GM18502 (cell line): ENCODE results near the gene FAM180B.
"Not testable (repeated sequence)": the region's sequence is repeated elsewhere in the genome, so short reads cannot be mapped to it uniquely, and the experiment has no call there.

Source experiments
- ATAC-seq: cut with Tn5 transposase; IDR thresholded peaks from one replicate; pipeline ENCODE4 v1.9.1; 2021; ENCODE audit warnings: mild to moderate bottlenecking; ENCODE audit not compliant: unreplicated experiment, poor library complexity

The FAM180B gene, protein sequence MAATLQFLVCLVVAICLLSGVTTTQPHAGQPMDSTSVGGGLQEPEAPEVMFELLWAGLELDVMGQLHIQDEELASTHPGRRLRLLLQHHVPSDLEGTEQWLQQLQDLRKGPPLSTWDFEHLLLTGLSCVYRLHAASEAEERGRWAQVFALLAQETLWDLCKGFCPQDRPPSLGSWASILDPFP

DNA sequence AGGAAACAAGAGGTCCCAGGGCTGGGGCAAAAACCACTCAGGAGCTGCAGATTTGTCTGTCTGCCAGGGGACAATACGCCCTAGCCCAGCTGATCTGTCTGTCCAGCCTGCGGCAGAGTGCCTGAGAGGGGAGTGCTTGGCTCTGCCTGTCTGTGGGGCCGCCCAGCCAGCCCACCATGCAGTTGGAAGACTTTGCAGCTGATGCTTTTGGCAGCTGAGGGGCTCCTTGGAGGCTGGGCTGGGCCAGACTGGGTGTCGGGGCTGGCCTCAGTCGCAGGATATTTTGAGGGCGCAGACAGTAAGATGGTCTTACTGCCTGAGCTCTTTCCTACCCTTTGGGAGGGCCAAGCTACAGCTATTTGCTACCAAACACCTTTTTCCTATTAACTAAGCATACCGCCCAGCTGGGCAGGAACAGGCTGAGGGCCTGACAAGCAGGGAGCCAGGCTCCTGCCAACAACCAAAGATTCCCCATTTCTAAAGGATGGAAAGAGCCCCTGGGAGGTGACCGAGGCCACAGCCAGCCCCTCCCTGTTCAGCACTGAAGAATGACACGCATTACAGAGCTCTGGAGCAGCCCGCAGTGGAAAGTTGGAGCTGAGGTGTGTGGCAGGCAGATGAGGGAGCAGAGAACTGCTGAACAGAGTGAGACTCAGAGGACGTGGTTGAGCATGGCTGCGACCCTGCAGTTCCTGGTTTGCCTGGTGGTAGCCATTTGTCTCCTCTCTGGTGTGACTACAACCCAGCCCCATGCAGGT lies at the start of gene FAM180B:
FAM180B (plus strand) TSS at position 581 of the 758 bp plus-strand sequence; CDS start at position 672, 91 bp downstream.
- no peak for ATAC-seq

DNA sequence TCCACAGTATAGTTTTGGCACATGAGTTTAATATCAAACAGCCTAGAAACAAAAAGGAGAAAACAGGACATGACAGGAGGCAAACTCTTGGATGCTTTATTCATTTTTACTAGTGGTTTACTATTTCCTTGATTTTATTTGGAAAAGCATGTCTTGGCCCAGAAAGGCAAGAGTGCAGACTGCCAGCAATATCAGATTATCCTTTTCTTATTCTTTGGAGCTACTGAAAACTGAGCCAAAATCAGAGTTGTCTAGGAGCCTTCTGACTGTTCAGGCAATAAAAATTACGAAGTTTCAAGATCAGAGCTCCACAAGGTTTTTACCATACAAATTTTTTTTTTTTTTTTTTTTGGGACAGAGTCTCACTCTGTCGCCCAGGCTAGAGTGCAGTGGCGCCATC lies 49.6 kb upstream of the FAM180B start:
- no peak for ATAC-seq

DNA sequence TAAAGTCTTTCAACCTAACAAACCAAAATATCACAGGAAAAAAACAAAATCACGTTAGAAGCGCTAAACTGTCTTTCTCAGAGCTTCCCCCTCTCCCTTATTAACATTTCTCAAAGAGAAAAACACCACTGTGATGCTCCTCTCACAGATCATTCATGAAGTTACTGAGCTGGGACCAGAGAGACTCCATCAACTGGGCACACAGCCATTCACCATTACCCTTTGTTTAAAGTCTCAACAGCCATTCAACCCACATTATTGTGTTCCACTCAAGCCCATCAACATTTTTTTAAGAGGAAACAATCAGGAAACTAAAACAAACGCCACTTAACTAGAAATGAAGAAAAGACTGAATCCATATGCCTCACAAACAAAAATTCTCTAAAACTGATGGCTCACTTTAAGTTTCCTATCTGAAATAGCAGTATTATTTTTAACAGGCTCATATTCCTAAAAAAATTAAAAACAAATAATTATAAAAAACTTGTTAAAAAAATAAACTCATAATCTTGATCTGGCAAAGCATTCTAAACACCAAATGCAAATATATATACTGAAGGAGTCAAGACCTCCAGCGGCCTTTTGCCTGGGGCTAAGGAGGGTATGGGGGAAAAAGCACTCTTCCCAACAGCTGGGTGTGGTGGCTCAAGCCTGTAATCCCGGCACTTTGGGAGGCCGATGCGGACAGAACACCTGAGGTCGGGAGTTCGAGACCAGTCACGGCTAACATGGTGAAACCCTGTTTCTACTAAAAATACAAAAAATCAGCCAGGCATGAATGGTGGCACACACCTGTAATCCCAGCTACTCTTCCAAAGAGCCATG lies 47.5 kb upstream of the FAM180B start:
- no peak for ATAC-seq

DNA sequence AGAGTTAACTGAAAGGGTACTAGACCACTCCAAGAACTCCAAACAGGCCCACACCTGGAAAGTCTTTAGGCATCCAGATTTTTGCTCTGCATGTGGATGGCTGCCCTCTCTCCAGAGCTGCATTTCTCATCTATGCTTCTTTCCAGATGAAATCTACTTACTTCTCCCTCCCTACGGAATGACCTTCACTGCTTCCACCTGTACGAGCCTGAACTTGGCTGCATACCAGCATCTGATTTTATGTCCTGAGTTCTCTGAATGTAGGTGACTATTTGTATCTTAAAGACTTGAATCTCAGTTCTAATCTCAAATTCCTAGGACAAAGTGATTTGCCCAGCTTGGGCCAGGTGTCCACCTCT lies 46.8 kb upstream of the FAM180B start:
- no peak for ATAC-seq

DNA sequence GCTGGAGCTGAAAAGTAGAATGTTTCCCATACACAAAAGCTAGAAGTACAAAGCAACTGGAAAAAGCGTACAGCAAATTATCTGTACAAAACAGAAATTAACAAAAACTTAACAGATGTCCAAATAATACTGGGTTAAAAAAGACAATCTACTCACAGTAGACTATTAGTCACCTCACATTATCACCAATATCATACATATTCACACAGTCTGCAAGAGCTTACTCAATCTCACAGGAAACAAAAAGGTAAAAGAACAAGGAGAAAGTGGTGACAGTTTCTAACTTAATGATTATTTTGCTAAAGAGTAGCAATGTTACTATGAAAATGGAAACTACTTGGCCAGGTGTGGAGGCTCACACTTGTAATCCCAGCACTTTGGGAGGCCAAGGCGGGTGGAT lies 45.4 kb upstream of the FAM180B start:
- ATAC-seq: no peak

DNA sequence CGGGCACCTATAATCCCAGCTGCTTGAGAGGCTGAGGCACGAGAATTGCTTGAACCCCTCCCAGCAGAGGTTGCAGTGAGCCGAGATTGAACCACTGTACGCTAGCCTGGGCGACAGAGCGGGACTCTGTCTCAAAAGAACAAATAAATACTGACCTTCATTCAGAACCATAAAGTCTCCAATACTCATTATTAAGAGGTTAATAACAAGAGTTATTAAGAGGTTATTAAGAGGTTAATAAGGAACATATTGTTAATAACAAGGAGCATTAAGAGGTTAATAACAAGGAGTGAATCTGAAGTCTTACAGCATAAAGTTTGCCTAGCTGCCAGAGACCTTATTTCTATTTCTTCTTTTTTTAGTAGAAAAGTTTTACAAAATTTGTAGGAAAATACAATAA lies 41.2 kb upstream of the FAM180B start:
- no peak for ATAC-seq

DNA sequence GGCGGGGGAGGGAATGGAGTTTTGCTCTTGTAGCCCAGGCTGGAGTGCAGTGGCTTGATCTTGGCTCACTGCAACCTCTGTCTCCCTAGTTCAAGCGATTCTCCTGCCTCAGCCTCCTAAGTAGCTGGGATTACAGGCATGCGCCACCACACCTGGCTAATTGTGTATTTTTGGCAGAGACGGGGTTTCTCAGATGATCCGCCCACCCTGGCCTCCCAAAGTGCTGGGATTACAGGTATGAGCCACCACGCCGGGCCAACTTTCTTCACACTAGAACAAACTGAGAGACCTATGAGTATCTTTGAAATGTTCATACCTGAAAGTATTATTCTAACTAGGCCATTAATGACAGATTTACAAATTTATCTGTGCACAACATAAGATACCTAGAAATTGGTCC lies 40.2 kb upstream of the FAM180B start:
- not testable (repeated sequence) for ATAC-seq

DNA sequence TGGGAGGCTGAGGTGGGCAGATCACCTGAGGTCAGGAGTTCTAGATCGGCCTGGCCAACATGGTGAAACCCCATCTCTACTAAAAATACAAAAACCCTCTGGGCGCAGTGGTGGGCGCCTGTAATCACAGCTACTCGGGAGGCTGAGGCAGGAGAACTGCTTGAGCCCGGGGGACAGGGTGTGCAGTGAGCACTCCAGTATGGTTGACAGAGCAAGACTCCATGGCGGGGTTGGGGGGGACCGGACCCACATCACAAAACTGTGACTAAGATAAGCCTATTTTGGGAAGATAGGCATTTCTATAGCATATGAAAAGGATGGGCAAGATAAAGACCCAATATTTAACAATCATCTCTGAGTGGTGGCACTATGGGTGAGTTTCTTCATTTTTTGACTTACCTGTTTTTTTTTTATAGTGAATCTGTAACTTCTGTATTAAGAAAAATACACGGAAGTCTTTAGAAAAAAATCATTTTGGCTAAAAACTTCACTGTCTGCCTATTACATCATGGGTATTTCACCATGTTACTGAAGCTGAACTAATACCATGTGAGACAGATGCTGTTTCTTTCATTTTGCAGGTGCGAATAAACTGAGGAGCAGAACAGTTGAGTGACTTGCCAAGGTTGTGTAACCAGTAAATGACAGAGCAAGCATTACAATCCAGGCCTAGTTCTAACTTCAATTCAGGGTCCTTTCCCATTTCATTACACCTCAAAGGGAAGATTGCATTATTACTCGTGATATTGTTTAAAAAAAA lies 36.0 kb upstream of the FAM180B start:
- ATAC-seq: no peak

DNA sequence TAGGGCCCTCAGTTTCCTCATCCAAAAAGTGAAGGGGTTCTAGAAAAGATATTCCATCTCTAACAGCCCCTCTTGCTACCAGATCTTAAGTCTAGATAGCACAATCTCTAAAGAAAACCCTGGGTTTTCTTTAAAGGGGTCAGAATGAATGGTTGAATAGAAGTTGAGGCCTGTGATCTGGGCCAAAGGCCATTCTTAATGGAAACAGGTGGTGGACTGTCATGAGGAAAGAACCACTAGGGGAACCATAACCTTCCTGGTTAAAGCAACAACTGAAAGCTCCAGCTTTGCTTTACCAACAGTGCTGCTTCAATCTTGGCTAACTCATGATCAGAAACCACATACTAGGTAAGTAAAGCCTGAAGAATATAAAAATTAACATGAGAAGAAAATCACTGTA lies 35.4 kb upstream of the FAM180B start:
- no peak for ATAC-seq

DNA sequence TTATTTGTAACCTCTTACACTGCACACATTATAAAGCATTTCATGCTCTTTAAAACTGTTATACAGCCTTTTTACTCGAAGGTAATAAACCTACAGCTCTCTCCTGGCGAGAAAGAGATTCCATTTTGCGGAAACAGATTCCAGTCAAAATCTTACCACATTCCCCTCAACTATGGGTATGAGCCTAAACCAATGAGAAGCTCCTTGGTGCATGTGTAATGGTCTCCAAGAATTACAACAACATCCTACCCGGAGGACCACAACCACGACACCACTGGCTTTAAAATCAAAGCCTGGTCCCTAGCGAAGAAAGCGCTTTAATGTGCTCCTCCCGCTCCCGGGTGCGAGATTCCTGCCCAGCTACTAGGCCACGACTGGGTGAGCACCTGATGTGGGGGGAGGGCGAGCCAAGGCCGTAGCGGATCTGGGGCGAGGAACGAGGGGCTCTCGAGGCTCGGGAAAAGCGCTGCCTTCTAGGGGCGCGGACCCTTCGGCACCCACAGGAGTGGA lies 34.4 kb upstream of the FAM180B start:
- peak; percentile 3 for ATAC-seq

DNA sequence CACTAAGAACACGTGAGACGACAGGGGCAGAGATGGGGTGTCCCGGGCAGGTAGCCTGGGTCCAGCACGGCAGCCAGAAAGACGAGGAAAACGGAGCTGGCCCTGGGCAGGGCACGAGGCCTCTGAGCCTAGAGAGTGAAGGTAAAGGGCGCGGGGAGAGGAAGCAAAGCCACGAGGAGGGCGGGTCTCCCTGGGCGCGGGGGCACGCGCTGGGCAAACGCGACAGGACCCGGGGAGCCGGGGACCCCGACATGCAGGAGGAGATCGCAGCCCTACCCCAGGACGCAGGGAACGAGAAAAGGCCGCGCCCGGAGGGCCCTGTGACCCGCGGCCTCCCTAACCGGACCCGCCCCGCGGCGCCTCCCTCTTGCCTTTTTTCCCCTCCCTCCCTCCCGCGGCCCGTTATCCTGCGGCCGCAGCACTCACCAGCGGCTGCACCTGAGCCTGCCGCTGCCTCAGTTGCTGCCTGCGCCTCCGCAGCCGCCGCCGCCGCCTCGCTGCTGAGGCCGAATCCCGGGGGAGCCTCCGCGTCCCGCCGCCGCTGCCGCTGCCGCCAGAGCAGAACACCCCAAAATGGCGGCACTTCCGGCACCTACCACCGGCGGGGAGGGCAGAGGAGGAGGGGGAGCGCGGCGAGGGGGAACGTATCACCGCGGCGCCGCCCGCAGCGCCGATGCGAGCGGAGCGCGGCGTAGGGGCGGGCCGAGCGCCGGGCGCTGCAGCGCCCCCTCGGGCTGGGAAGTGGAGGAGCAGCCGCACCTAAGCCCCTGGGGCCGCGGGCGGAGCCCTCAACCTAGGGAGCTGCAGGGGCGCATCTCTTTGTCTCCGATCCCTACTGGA lies 33.7 kb upstream of the FAM180B start, which contains the start of gene CELF1:
CELF1 (minus strand) TSS at position 567 of the 840 bp plus-strand sequence. CDS start 53,609 bp downstream, outside the sequence.
- ATAC-seq: peak; percentile 93

DNA sequence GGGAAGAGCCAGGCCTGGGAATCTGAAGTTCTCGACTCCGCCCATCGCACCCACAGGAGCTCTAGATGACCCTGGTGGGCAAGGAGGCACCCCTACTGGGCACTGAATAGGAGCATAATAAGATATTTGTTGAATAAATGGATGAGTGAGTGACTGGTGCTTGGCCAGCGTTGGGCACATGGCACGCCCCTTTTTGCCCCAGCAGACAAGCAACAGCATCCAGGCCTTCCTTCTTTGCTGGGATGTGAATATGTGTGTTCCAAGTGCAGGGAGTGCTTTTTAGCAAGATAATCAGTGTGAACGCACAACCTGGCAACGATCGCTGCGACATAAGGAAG lies 33.1 kb upstream of the FAM180B start:
- ATAC-seq: peak; percentile 27

DNA sequence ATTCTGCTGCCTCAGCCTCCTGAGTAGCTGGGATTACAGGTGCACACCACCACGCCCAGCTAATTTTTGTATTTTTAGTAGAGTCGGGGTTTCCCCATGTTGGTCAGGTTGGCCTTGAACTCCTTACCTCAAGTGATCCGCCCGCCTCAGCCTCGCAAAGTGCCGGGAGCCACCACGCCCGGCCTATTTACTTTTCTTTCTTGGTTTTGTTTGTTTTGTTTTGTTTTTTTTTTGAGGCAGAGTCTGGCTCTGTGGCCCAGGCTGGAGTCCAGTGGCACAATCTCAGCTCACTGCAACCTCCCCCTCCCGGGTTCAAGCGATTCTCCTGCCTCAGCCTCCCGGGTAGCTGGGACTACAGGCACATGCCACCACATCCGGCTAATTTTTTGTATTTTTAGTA lies 29.5 kb upstream of the FAM180B start:
- ATAC-seq: not testable (repeated sequence)

DNA sequence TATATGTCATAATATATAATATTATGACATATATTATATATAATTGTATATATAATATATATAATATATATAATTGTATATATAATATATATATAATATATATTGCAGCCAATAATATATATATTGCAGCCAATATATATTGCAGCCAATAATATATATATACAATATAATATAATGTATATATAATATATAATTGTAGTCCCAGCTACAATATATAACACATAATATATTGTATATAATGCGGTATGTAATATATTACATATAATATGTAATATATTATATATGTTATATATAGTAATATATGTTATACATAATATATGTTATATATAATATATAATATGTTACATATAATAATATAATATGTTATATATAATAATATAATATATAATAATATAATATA lies 27.8 kb upstream of the FAM180B start:
- ATAC-seq: no peak

DNA sequence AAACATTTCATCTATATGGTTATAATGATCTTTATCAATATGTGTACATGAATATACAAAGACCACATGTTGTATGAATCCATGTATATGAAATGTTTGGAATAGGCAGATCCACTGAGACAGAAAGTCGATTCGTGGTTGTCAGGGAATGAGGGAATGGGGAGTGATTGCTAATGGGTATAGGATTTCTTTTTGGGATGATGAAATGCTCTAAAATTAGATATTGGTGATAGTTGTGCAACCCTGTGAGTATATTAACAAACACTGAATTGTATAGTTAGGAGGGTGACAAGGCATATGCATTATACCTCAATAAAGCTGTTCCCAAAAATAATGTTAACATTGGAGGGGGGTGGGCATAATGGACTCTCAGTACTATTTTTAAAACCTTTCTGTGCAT lies 26.1 kb upstream of the FAM180B start:
- ATAC-seq: no peak

DNA sequence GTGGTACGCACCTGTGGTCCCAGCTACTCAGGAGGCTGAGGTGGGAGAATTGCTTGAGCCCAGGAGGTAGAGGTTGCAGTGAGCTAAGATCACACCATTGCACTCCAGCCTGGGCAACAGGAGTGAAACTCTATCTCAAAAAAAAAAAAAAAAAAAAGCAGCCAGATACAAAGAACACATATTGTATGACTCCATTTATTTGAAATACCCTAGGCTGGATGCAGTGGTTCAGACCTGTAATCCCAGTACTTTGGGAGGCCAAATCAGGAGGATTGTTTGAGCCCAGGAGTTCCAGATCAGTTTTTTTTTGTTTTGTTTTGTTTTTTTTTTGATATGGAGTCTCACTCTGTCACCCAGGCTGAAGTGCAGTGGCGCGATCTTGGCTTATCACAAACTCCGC lies 24.1 kb upstream of the FAM180B start:
- ATAC-seq: not testable (repeated sequence)

DNA sequence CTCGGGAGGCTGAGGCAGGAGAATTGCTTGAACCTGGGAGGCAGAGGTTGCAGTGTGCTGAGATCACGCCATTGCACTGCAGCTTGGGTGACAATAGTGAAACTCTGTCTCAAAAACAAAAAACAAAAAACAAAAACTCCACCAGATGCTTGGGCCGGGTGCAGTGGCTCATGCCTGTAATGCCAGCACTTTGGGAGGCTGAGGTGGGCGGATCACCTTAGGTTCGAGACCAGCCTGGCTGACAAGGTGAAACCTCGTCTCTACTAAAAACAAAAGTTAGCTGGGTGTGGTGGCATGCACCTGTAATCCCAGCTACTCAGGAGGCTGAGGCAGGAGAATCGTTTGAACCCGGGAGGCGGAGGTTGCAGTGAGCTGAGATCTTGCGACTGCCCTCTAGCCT lies 22.1 kb upstream of the FAM180B start:
- not testable (repeated sequence) for ATAC-seq

DNA sequence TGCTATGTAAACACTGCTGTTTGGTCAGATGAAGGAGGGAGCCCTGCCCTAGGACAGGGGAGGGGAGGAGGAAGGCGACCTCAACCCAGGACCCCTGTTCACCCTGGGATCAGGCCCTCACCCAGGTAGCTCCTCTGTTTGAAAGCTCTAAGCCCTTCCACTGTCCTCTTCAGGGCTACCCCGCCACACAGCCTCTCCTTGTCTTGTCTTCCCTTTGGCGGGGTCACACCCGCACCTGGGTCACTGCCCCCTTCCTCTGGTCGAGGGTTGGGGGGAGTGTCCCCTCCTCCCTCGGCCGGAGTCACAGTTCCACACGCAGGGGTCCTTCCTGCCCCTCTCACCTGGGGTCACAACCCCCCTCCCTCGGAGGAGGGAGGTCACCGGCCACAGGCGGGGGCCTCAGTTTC lies 21.5 kb upstream of the FAM180B start:
- no peak for ATAC-seq

DNA sequence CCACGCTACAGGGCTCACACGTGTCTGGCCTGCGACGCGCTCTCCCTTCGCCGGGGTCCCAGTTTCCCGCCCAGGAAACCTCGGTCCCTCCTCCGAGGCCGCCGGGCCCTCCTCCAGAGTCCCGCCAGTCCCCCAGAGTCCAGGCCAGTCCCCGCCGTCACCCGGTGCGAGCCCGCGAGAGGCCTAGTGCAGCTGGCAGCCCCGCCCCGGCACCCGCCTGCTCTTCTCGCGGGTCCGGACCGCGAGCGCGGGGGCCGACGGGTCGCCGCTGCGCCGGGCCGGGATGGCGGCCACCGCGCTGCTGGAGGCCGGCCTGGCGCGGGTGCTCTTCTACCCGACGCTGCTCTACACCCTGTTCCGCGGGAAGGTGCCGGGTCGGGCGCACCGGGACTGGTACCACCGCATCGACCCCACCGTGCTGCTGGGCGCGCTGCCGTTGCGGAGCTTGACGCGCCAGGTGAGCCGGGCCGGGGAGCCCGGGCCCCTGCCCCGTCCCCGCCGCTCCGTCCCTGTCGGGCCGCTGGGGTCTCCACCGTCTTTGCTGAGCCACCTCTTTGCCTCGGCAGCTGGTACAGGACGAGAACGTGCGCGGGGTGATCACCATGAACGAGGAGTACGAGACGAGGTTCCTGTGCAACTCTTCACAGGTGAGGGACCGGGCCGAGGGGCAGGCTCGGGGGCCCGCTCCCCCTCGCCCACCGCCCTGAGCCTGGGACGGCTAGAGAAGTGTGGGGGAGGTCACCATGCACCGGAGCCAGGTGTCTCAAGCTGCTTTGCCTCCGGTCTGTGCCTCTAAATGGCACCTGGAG lies 20.9 kb upstream of the FAM180B start, which contains the start of gene PTPMT1:
PTPMT1 (plus strand) TSS at position 260 of the 809 bp plus-strand sequence; CDS start at position 284, 24 bp downstream.
- peak; percentile 84 for ATAC-seq
